Esophagus squamous epithelium (tissue), 4 donors: ENCODE data around the gene CFI.

Experiments
- POLR2A ChIP-seq, 4 donors: fragments of 450-650 bp; IDR thresholded peaks; one replicate each; pipeline ENCODE4 v1.6.1; 2017; ENCODE audit warnings: antibody characterized with exemption in 4 of 4, mild to moderate bottlenecking in 4 of 4, moderate library complexity in 3 of 4
- TF ChIP-seq, protein P1 (sequence below), 6 experiments: fragments of 450-650 bp in 4 of 6; fragments of 200-600 bp in 2 of 6; sonication (generic) in 2 of 6; IDR thresholded peaks; one replicate each; pipeline ENCODE4 v1.5.1; 2016 to 2019; ENCODE audit warnings: antibody characterized with exemption in 6 of 6, mild to moderate bottlenecking in 4 of 6, moderate library complexity in 4 of 6

DNA sequence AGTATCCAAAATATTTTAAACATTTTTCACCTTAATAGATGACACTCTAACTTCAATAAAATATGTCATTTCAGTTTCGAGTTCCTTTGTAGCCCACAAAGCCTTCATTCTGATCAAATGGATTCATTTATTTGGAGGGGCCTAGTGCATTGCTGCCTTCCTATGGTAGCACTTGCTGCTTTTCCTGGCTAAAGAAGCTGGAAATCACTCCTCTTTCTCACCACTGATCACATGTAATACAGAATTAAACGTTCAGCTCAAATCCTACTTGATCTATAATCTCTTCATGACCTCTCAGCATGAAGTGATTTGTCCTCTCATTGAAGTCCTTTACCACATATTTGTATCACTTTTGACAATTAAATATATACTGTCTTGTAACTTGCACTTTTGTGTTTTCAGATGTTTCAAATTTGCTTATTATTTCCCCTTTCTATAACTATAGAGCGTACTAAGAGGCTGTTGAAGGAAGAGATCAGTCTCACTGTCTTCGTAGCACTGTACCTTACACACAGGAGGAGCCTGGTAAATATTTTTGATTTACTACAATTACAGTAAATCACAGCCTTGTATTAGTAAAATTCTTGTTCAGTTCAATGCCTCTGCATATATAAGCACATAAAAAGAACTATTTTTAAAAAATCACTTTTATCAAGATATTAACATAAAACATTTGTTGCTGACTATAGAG is 555 bp downstream of the CFI start:
- TF ChIP-seq POLR2A (IDR thresholded peaks at IDR 0.05): no peak
- TF ChIP-seq, protein P1, sequence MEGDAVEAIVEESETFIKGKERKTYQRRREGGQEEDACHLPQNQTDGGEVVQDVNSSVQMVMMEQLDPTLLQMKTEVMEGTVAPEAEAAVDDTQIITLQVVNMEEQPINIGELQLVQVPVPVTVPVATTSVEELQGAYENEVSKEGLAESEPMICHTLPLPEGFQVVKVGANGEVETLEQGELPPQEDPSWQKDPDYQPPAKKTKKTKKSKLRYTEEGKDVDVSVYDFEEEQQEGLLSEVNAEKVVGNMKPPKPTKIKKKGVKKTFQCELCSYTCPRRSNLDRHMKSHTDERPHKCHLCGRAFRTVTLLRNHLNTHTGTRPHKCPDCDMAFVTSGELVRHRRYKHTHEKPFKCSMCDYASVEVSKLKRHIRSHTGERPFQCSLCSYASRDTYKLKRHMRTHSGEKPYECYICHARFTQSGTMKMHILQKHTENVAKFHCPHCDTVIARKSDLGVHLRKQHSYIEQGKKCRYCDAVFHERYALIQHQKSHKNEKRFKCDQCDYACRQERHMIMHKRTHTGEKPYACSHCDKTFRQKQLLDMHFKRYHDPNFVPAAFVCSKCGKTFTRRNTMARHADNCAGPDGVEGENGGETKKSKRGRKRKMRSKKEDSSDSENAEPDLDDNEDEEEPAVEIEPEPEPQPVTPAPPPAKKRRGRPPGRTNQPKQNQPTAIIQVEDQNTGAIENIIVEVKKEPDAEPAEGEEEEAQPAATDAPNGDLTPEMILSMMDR (IDR thresholded peaks at IDR 0.05): no peak
